OCI-LY1 (cell line): Measurements from ENCODE around the gene SEMA3B.

Experiments
- H2AFZ ChIP-seq: fragments of 200-600 bp; sonication (generic), shearing (Covaris generic); 2 replicates; pipeline ENCODE4 v1.6.0; 2014; ENCODE audit warnings: antibody characterized with exemption, mild to moderate bottlenecking, low read length
- H3F3A ChIP-seq: fragments of 200-600 bp; sonication (generic), shearing (Covaris generic); 2 replicates; pipeline ENCODE4 v1.6.0; 2014; ENCODE audit warnings: mild to moderate bottlenecking, antibody characterized with exemption, low read length, moderate library complexity; ENCODE audit not compliant: insufficient read depth
- H3K27ac ChIP-seq: fragments of 200-600 bp; sonication (generic); 2 replicates; pipeline ENCODE4 v1.5.1; 2014; ENCODE audit warnings: low read length, mixed run types, mild to moderate bottlenecking, low read depth; ENCODE audit not compliant: poor library complexity, severe bottlenecking
- H3K27me3 ChIP-seq: fragments of 200-600 bp; sonication (generic); 2 replicates; pipeline ENCODE4 v1.6.0; 2014; ENCODE audit warnings: antibody characterized with exemption, mild to moderate bottlenecking, low read length, moderate library complexity; ENCODE audit not compliant: insufficient read depth
- H3K36me3 ChIP-seq: fragments of 200-600 bp; sonication (generic); 2 replicates; pipeline ENCODE4 v1.6.1; 2014; ENCODE audit warnings: mild to moderate bottlenecking, antibody characterized with exemption, low read length, moderate library complexity, mixed read lengths; ENCODE audit not compliant: insufficient read depth
- H3K4me1 ChIP-seq: fragments of 200-600 bp; sonication (generic); 2 replicates; pipeline ENCODE4 v1.5.1; 2014; ENCODE audit warnings: mild to moderate bottlenecking, low read length, moderate library complexity; ENCODE audit not compliant: insufficient read depth, severe bottlenecking
- H3K4me2 ChIP-seq: fragments of 200-600 bp; sonication (generic), shearing (Covaris generic); 2 replicates; pipeline ENCODE4 v1.6.1; 2014; ENCODE audit warnings: low read length
- H3K4me3 ChIP-seq: fragments of 200-600 bp; sonication (generic); 2 replicates; pipeline ENCODE4 v1.5.1; 2014; ENCODE audit warnings: low read length, low read depth, mild to moderate bottlenecking, mixed read lengths; ENCODE audit not compliant: poor library complexity, severe bottlenecking
- H3K79me2 ChIP-seq: fragments of 200-600 bp; shearing (Covaris generic); 2 replicates; pipeline ENCODE4 v1.6.1; 2016; ENCODE audit warnings: mixed run types, low read length, mixed read lengths; ENCODE audit not compliant: insufficient read depth
- H3K9ac ChIP-seq: fragments of 200-600 bp; sonication (generic), shearing (Covaris generic); 2 replicates; pipeline ENCODE4 v1.6.1; 2014; ENCODE audit warnings: mild to moderate bottlenecking, low read length, mixed read lengths
- H3K9me2 ChIP-seq: fragments of 200-600 bp; sonication (generic), shearing (Covaris generic); 2 replicates; pipeline ENCODE4 v1.6.1; 2014; ENCODE audit warnings: low read depth, mild to moderate bottlenecking, low read length, mixed read lengths
- H3K9me3 ChIP-seq: fragments of 200-600 bp; shearing (Covaris generic); 2 replicates; pipeline ENCODE4 v1.6.1; 2014; ENCODE audit warnings: low read length, mixed read lengths
- H4K20me1 ChIP-seq: fragments of 200-600 bp; sonication (generic), shearing (Covaris generic); 2 replicates; pipeline ENCODE4 v1.6.0; 2016; ENCODE audit warnings: mild to moderate bottlenecking, low read length; ENCODE audit not compliant: insufficient read depth
- EZH2 ChIP-seq: fragments of 200-600 bp; sonication (generic), shearing (Covaris generic); IDR thresholded peaks from 2 replicates; pipeline ENCODE4 v1.8.0; 2017; ENCODE audit warnings: borderline replicate concordance, mixed run types, mild to moderate bottlenecking, antibody characterized with exemption, low read length, moderate library complexity, mixed read lengths
- TF ChIP-seq, protein P1 (sequence below): fragments of 200-600 bp; sonication (generic), shearing (Covaris generic); IDR thresholded peaks from 2 replicates; pipeline ENCODE4 v1.5.1; 2017; ENCODE audit warnings: mild to moderate bottlenecking, antibody characterized with exemption, low read length, moderate library complexity, mixed read lengths

The SEMA3B gene

DNA sequence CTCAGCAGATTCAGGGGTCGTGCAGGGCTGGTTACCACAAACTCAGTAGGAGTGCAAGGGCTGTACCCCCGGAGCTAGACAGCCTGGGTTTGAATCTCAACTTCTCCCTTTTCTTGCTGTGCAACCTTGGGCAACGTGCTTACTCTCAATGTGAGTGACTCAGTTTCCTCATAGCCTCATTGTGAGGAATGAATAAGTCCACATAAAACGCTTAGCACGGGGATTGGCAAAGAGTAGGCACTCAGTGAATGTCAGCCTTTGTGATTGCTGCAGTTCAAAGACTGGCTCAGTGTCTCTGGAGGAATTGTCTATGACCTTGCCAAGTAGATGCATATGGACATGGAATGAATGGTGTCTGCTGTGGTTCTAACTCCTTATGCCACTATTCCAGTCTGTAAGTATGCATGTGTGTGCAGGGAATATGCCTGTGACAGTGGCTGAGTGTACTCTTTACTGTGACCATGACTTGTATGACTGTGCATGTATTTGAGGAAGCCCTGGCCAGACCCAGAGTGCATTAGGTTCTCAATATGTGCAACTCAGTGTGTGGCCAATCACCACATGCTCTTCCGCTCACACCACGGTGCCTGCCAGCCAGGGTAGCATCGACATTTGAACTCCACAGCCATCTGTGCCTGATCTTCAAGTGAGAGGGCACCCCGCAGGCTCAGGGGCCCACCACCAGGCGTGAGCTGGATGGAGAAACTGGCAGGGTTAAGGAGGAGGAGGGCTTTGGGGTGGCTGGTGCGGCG, 31.2 kb downstream of the SEMA3B start:
- peak overlapping the region; percentile 79 for H3K9ac ChIP-seq
- H3F3A ChIP-seq: no peaks in the 10 kb centered on the region
- H3K36me3 ChIP-seq: no peaks in the 10 kb centered on the region
- peak overlapping the region; percentile 91 for H3K4me2 ChIP-seq
- no peaks in the 10 kb centered on the region for H4K20me1 ChIP-seq
- H3K9me3 ChIP-seq: no peaks in the 10 kb centered on the region
- no peaks in the 10 kb centered on the region for H3K9me2 ChIP-seq
- no peak for TF ChIP-seq EZH2
- TF ChIP-seq, protein P1, sequence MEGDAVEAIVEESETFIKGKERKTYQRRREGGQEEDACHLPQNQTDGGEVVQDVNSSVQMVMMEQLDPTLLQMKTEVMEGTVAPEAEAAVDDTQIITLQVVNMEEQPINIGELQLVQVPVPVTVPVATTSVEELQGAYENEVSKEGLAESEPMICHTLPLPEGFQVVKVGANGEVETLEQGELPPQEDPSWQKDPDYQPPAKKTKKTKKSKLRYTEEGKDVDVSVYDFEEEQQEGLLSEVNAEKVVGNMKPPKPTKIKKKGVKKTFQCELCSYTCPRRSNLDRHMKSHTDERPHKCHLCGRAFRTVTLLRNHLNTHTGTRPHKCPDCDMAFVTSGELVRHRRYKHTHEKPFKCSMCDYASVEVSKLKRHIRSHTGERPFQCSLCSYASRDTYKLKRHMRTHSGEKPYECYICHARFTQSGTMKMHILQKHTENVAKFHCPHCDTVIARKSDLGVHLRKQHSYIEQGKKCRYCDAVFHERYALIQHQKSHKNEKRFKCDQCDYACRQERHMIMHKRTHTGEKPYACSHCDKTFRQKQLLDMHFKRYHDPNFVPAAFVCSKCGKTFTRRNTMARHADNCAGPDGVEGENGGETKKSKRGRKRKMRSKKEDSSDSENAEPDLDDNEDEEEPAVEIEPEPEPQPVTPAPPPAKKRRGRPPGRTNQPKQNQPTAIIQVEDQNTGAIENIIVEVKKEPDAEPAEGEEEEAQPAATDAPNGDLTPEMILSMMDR: no peak
- peak overlapping the region; percentile 67 for H3K27ac ChIP-seq
- no peak overlapping the region for H2AFZ ChIP-seq
- H3K79me2 ChIP-seq: no peaks in the 10 kb centered on the region
- peak overlapping the region; percentile 93 for H3K4me3 ChIP-seq
- peaks cover 21% of the 10 kb centered on the region for H3K4me1 ChIP-seq
- no peaks in the 10 kb centered on the region for H3K27me3 ChIP-seq

DNA sequence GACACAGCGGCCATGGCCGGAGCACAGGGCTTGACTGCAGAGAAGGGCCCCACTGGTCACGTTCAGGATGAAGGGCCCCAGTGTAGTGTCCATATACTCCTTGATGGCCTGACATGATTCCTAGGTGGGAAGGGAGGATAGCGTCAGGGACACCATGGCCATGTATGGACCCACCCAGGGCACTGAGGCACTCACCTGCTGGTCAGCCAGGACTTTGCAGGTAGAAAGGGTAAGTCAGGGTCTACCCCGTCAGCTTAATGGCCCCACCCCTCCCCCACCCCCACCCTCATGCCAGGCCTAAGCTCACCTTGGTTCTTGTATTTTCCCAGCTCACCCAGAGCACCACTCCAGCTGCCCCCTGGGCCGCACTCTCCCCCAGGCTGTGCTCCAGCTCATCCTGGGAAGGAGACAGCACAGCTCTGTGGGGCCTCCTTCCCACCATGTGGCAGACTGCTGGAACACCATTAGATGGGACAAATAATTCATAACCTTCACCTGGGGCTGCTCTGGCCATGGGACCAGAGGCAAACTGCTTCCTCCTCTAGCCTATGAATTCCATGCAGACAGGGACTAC, 31.8 kb downstream of the SEMA3B start:
- H3K79me2 ChIP-seq: no peaks in the 10 kb centered on the region
- H3K4me1 ChIP-seq: peaks cover 21% of the 10 kb centered on the region
- no peaks in the 10 kb centered on the region for H3F3A ChIP-seq
- H3K9ac ChIP-seq: peak overlapping the region; percentile 79; the same call in 1 of the 2 replicates
- TF ChIP-seq, protein P1: no peak
- H3K4me2 ChIP-seq: peak overlapping the region; percentile 91
- H2AFZ ChIP-seq: no peak overlapping the region
- no peaks in the 10 kb centered on the region for H3K9me2 ChIP-seq
- no peaks in the 10 kb centered on the region for H3K9me3 ChIP-seq
- H3K4me3 ChIP-seq: peak overlapping the region; percentile 93
- H3K27me3 ChIP-seq: no peaks in the 10 kb centered on the region
- H3K27ac ChIP-seq: peak overlapping the region; percentile 67
- no peaks in the 10 kb centered on the region; the same call in 1 of the 2 replicates for H3K36me3 ChIP-seq
- H4K20me1 ChIP-seq: no peaks in the 10 kb centered on the region

- H3K9me2 ChIP-seq: no peaks in the 10 kb centered on the region
- no peaks in the 10 kb centered on the region for H3K27me3 ChIP-seq
- no peak overlapping the region for H2AFZ ChIP-seq
- H4K20me1 ChIP-seq: no peaks in the 10 kb centered on the region
- TF ChIP-seq EZH2: no peak
- TF ChIP-seq, protein P1: no peak
- H3K9me3 ChIP-seq: no peaks in the 10 kb centered on the region
- no peak overlapping the region for H3K4me2 ChIP-seq
- no peak overlapping the region for H3K27ac ChIP-seq
- H3K4me1 ChIP-seq: peaks cover 21% of the 10 kb centered on the region
- no peaks in the 10 kb centered on the region for H3F3A ChIP-seq
- no peak overlapping the region for H3K9ac ChIP-seq
- H3K4me3 ChIP-seq: no peak overlapping the region
- no peaks in the 10 kb centered on the region; the same call in 1 of the 2 replicates for H3K36me3 ChIP-seq
- H3K79me2 ChIP-seq: no peaks in the 10 kb centered on the region
Observed at GRCh38 chr3:50302095-50303012, 33.4 kb downstream of the SEMA3B start.
